ENCODE measurements around the gene REV1. TPM values are rescaled to one million over a fixed set of nuclear protein-coding genes. Genes with fewer than 3 reads are reported as not detected.

The REV1 gene
- total RNA-seq, 1 donor from 2014 or later: 41.3 TPM

Other genes with a start within 250 kb of the REV1 start
- gene LYG2, start 234.4 kb downstream of the REV1 start, total RNA-seq: not detected in 2 replicates
- gene LYG1, start 188.8 kb downstream of the REV1 start, total RNA-seq: 2.0 and 2.2 TPM in 2 replicates
- gene TXNDC9, start 153.7 kb downstream of the REV1 start, total RNA-seq: 36.2 and 37.0 TPM in 2 replicates
- 76.3 and 81.0 TPM in 2 replicates for gene EIF5B, start 152.6 kb downstream of the REV1 start, total RNA-seq